Thoracic aorta (tissue), 2 donors: ENCODE data around the gene OR8D4. TPM values are rescaled to one million over a fixed set of nuclear protein-coding genes. Genes with fewer than 3 reads are reported as not detected.

ENCODE experiments used
- ATAC-seq: fragments of 150-250 bp; one replicate; pipeline ENCODE4 v1.8.0; 2017; ENCODE audit warnings: low read depth; ENCODE audit not compliant: insufficient number of reproducible peaks, low FRiP score
- DNase-seq: peaks from one replicate; pipeline ENCODE4 v3.0.0-alpha.2; 2020; ENCODE audit warnings: low spot score
- H3K27ac ChIP-seq, 2 donors: fragments of 200-600 bp; sonication (generic); 1 replicate in 1 of 2; 2 replicates in 1 of 2; pipeline ENCODE4 v1.5.1; 2016; ENCODE audit warnings: mild to moderate bottlenecking in 2 of 2, moderate library complexity in 2 of 2
- H3K27me3 ChIP-seq: fragments of 200-600 bp; sonication (generic); replicated peaks from 2 replicates; pipeline ENCODE4 v1.6.0; 2016; ENCODE audit warnings: mild to moderate bottlenecking; ENCODE audit not compliant: insufficient read depth
- H3K36me3 ChIP-seq: fragments of 200-600 bp; sonication (generic); one replicate; pipeline ENCODE4 v1.5.1; 2016
- H3K4me1 ChIP-seq, 2 donors: fragments of 200-600 bp; sonication (generic); 1 replicate in 1 of 2; 2 replicates in 1 of 2; pipeline versions ENCODE4 v1.5.1 to v1.6.0; 2016; ENCODE audit warnings: low read depth in 2 of 2, mild to moderate bottlenecking in 1 of 2; ENCODE audit not compliant: control insufficient read depth in 1 of 2
- H3K4me3 ChIP-seq: fragments of 200-600 bp; sonication (generic); 2 replicates; pipeline ENCODE4 v1.5.1; 2016; ENCODE audit warnings: mild to moderate bottlenecking
- H3K9me3 ChIP-seq: fragments of 200-600 bp; sonication (generic); 2 replicates; pipeline ENCODE4 v1.5.1; 2016
- total RNA-seq, 2 donors: library from RNA; depleted of rRNA; stranded (reverse); fragments of >200 nt; gene quantifications; one replicate each; pipeline versions ENCODE4 v1.1.0 to v1.2.3, GENCODE V29; 2016
- TF ChIP-seq, protein P1 (sequence below): fragments of 200-600 bp; sonication (generic); IDR thresholded peaks from one replicate; pipeline ENCODE4 v1.5.1; 2019; ENCODE audit warnings: antibody characterized with exemption

The OR8D4 gene
- total RNA-seq, 2 donors from 2014 or later: not detected

DNA sequence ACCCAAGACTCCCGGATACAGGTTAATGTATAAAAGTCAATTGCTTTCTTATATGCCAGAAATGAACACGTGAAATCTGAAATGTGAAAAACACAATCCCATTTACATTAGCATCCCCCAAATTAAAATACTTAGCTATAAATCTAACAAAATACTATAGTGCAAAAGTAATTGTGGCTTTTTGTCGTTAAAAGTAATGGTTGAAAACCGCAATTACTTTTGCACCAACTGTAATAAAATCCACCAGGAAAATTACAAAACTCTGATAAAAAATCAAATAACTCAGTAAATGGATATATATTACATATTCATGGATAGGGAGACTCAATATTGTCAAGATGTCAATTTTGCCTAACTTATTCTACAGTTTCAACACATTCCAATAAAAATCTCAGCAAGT lies 21.1 kb upstream of the OR8D4 start:
- H3K4me1 ChIP-seq: no peaks in the 10 kb centered on the region
- DNase-seq: no peak
- no peaks in the 10 kb centered on the region for H3K9me3 ChIP-seq
- TF ChIP-seq, protein P1, sequence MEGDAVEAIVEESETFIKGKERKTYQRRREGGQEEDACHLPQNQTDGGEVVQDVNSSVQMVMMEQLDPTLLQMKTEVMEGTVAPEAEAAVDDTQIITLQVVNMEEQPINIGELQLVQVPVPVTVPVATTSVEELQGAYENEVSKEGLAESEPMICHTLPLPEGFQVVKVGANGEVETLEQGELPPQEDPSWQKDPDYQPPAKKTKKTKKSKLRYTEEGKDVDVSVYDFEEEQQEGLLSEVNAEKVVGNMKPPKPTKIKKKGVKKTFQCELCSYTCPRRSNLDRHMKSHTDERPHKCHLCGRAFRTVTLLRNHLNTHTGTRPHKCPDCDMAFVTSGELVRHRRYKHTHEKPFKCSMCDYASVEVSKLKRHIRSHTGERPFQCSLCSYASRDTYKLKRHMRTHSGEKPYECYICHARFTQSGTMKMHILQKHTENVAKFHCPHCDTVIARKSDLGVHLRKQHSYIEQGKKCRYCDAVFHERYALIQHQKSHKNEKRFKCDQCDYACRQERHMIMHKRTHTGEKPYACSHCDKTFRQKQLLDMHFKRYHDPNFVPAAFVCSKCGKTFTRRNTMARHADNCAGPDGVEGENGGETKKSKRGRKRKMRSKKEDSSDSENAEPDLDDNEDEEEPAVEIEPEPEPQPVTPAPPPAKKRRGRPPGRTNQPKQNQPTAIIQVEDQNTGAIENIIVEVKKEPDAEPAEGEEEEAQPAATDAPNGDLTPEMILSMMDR: no peak
- no peaks in the 10 kb centered on the region for H3K27me3 ChIP-seq
- no peak overlapping the region for H3K4me3 ChIP-seq
- no peaks in the 10 kb centered on the region for H3K36me3 ChIP-seq
- ATAC-seq: no peak
- no peak overlapping the region for H3K27ac ChIP-seq

DNA sequence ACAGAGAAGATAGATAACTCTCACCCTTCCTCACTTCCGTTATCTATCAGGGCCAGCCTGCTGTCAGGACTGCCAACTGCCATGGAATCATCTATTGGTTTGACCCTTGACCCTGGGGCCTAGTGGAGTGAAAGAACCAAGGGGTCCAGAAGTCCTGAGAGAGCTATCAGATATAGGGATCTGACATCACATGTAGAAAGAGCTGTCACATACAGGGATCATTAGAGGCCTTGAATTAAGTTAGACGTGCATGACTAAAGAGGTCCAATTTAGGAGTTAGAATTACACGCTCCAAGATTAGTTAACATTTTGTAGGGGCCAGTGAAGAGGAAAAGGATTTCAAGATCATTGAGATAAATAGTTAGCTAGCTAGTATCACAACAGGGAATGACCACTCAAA lies 16.4 kb upstream of the OR8D4 start, which contains the start of gene TMEM225:
Gene TMEM225, minus strand, starts transcription at position 101 of the 400 bp plus-strand sequence. CDS start 245 bp downstream, outside the sequence.
- no peaks in the 10 kb centered on the region for H3K27me3 ChIP-seq
- no peak for DNase-seq
- no peaks in the 10 kb centered on the region for H3K9me3 ChIP-seq
- no peaks in the 10 kb centered on the region for H3K36me3 ChIP-seq
- no peak within 1 kb of the TSS for H3K27ac ChIP-seq
- ATAC-seq: no peak
- no peaks in the 10 kb centered on the region for H3K4me1 ChIP-seq
- TF ChIP-seq, protein P1: no peak
- H3K4me3 ChIP-seq: no peak within 1 kb of the TSS

DNA sequence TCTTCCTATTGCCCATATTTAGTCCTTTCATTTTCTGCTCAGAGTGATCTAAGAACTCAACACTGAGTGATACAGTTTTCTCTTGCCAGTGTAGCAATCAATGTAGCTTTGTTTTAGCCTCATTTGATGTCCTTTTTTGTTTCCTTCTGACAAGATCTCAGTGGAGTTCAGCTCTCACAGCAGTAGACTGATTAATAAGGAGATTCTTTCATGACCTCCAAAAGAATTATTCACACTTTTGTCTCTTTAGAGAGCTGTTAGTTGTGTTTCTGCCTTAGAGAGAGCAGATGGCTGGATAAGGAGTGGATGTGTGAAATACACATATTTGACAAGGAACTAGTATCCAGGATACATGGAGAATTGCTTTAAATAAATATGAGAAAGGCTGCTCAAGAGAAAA lies 9.9 kb upstream of the OR8D4 start:
- Histone ChIP-seq H3K4me1 (no peaks in the 10 kb centered on the region), H3K36me3 (no peaks in the 10 kb centered on the region)

DNA sequence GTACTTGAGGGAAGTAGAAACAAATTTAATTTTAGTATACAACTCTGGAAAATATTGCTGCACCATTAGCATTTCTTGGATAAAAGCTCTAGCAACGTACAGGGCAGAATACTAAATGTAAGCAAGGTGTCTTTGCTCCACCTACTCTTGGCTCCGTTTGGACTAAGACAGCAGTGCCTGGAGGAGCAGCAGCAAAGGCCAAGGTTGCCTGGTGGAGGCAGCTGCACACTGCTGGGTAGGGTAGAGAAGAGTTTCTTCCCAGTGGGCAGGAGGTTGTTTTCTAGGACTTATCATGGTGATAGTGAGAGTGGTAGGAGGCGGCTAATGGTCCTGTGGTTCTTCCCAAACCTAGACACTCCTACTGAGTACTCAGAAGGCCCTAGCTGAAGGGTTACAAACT lies 2.2 kb upstream of the OR8D4 start:
- Histone ChIP-seq H3K27me3 (no peaks in the 10 kb centered on the region), H3K27ac (no peak overlapping the region), H3K4me1 (no peaks in the 10 kb centered on the region), H3K9me3 (no peaks in the 10 kb centered on the region), H3K36me3 (no peaks in the 10 kb centered on the region), H3K4me3 (no peak overlapping the region)
- no peak for ATAC-seq
- TF ChIP-seq, protein P1: no peak
- DNase-seq: no peak

More for the DNA sequence above, 9.9 kb upstream of the OR8D4 start:
- TF ChIP-seq, protein P1: no peak
- ATAC-seq (no peak), DNase-seq (no peak)
- H3K4me3 ChIP-seq: no peak overlapping the region
- H3K27ac ChIP-seq: no peak overlapping the region
- no peaks in the 10 kb centered on the region for H3K27me3 ChIP-seq
- no peaks in the 10 kb centered on the region for H3K9me3 ChIP-seq

DNA sequence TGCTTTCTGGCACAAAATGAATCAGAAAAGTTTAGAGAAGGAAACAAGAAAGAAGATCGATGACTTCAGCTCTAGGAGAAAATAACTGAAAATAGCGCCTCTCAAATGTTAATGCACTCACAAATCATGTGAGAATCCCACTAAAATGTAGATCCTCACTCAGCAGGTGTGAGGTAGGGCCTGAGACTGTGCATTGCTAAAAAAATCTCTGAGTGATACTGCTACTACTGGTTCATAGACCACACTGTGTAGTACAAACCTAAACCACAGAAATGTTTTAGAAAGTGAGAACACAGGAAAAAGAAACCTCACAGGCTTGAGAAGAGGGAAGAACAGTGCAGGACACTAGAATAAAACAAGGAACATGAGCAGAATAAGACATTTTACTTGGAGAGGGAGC lies 2.0 kb downstream of the OR8D4 start:
- Histone ChIP-seq H3K27me3 (no peaks in the 10 kb centered on the region), H3K27ac (no peak overlapping the region), H3K4me1 (no peaks in the 10 kb centered on the region), H3K4me3 (no peak overlapping the region), H3K36me3 (no peaks in the 10 kb centered on the region), H3K9me3 (no peaks in the 10 kb centered on the region)
- no peak for ATAC-seq
- TF ChIP-seq, protein P1: no peak
- DNase-seq: no peak
